IMR-90 (cell line): ENCODE results near the gene IGF2BP3. TPM values are rescaled to one million over a fixed set of nuclear protein-coding genes. Genes with fewer than 3 reads are reported as not detected.

Source experiments
- ATAC-seq: fragments of 200-7000 bp; cut with Tn5 transposase; 2 replicates; pipeline ENCODE4 v1.9.1; 2020; ENCODE audit warnings: low read depth, mild to moderate bottlenecking, moderate library complexity
- BruUV-seq: library from RNA; stranded (reverse); fragments of 400-500 nt; replicated peaks from 2 replicates; lab custom pipeline; 2021; lab: Mats Ljungman, UMichigan
- CTCF ChIA-PET: fragments of 300-600 bp; formaldehyde crosslinking; extraction: SDS; loops from one replicate; lab custom pipeline; 2021; ENCODE audit warnings: antibody characterized with exemption; lab: Yijun Ruan, JAX
- POLR2A ChIA-PET: fragments of 300-600 bp; sonication (Branson Sonifier 250); formaldehyde crosslinking; loops from one replicate; lab custom pipeline; 2022; ENCODE audit warnings: antibody characterized with exemption; ENCODE audit not compliant: unreplicated experiment; lab: Charles Lee
- DNase-seq: peaks from one replicate; pipeline ENCODE4 v3.0.0; 2013
- H2AFZ ChIP-seq: replicated peaks from 2 replicates; pipeline ENCODE3; 2013; ENCODE audit warnings: low read length, mild to moderate bottlenecking; ENCODE audit not compliant: poor library complexity
- H2AK5ac ChIP-seq: 2 replicates; pipeline ENCODE4 v1.6.1; 2013; ENCODE audit warnings: low read depth, low read length, inconsistent platforms
- H2AK9ac ChIP-seq: replicated peaks from 2 replicates; pipeline ENCODE3; 2013; ENCODE audit warnings: mild to moderate bottlenecking, low read depth, low read length, moderate library complexity; ENCODE audit not compliant: poor library complexity
- H2BK120ac ChIP-seq: 2 replicates; pipeline ENCODE4 v1.6.1; 2013; ENCODE audit warnings: low read depth, low read length, inconsistent platforms
- H2BK15ac ChIP-seq: 3 replicates; pipeline ENCODE4 v1.6.1; 2013; ENCODE audit warnings: low read depth, low read length, inconsistent platforms
- H2BK20ac ChIP-seq: 2 replicates; pipeline ENCODE4 v1.6.1; 2013; ENCODE audit warnings: low read depth, mild to moderate bottlenecking, inconsistent platforms, low read length, moderate library complexity
- H2BK5ac ChIP-seq: 2 replicates; pipeline ENCODE4 v1.6.1; 2013; ENCODE audit warnings: mild to moderate bottlenecking, low read depth, low read length, inconsistent platforms; ENCODE audit not compliant: poor library complexity, severe bottlenecking
- H3K14ac ChIP-seq: replicated peaks from 2 replicates; pipeline ENCODE4 v1.6.1; 2013; ENCODE audit warnings: low read depth, low read length, inconsistent platforms
- H3K18ac ChIP-seq: 2 replicates; pipeline ENCODE4 v1.6.1; 2013; ENCODE audit warnings: low read depth, low read length, control low read depth
- H3K23ac ChIP-seq: 2 replicates; pipeline ENCODE4 v1.6.1; 2013; ENCODE audit warnings: low read depth, low read length, inconsistent platforms
- H3K27ac ChIP-seq: 2 replicates; pipeline ENCODE4 v1.5.1; 2013; ENCODE audit warnings: mild to moderate bottlenecking, control low read depth, low read length; ENCODE audit not compliant: insufficient read depth
- H3K27me3 ChIP-seq: 2 replicates; pipeline ENCODE4 v1.6.1; 2013; ENCODE audit warnings: low read length; ENCODE audit not compliant: control insufficient read depth, insufficient read depth
- H3K36me3 ChIP-seq: 2 replicates; pipeline ENCODE4 v1.6.1; 2013; ENCODE audit warnings: low read length, mixed read lengths; ENCODE audit not compliant: control insufficient read depth, insufficient read depth
- H3K4ac ChIP-seq: 2 replicates; pipeline ENCODE4 v1.6.1; 2013; ENCODE audit warnings: low read depth, low read length, inconsistent platforms
- H3K4me1 ChIP-seq: 2 replicates; pipeline ENCODE4 v1.6.1; 2013; ENCODE audit warnings: low read length, mixed read lengths; ENCODE audit not compliant: control insufficient read depth, insufficient read depth
- H3K4me2 ChIP-seq: 2 replicates; pipeline ENCODE4 v1.6.1; 2013; ENCODE audit warnings: low read depth, mild to moderate bottlenecking, control low read depth, low read length, moderate library complexity
- H3K4me3 ChIP-seq: 2 replicates; pipeline ENCODE4 v1.5.1; 2013; ENCODE audit warnings: low read depth, mild to moderate bottlenecking, control low read depth, low read length, moderate library complexity; ENCODE audit not compliant: insufficient read depth
- H3K56ac ChIP-seq: 2 replicates; pipeline ENCODE4 v1.6.1; 2013; ENCODE audit warnings: low read length, inconsistent platforms; ENCODE audit not compliant: insufficient read depth; ENCODE audit errors: extremely low read depth
- H3K79me1 ChIP-seq, 2 experiments: 2 replicates each; pipeline ENCODE4 v1.6.1; 2013; ENCODE audit warnings: low read length in 2 of 2, inconsistent platforms in 1 of 2, low read depth in 1 of 2
- H3K9ac ChIP-seq: 2 replicates; pipeline ENCODE4 v1.6.1; 2013; ENCODE audit warnings: low read depth, low read length, control low read depth
- H3K9me1 ChIP-seq: 2 replicates; pipeline ENCODE4 v1.6.1; 2013; ENCODE audit warnings: low read length, inconsistent platforms; ENCODE audit not compliant: insufficient read depth
- H3K9me3 ChIP-seq: 2 replicates; pipeline ENCODE4 v1.6.1; 2013; ENCODE audit warnings: low read length; ENCODE audit not compliant: control insufficient read depth, insufficient read depth
- H4K20me1 ChIP-seq: 2 replicates; pipeline ENCODE4 v1.6.1; 2013; ENCODE audit warnings: low read length, inconsistent platforms; ENCODE audit not compliant: insufficient read depth
- H4K5ac ChIP-seq: 2 replicates; pipeline ENCODE4 v1.6.1; 2013; ENCODE audit warnings: mild to moderate bottlenecking, low read depth, low read length, control low read depth
- H4K8ac ChIP-seq, 2 experiments: 2 replicates each; pipeline ENCODE4 v1.6.1; 2013; ENCODE audit warnings: low read depth in 2 of 2, low read length in 2 of 2, control low read depth in 1 of 2, inconsistent platforms in 1 of 2
- H4K91ac ChIP-seq: 2 replicates; pipeline ENCODE4 v1.6.1; 2013; ENCODE audit warnings: low read depth, low read length, inconsistent platforms; ENCODE audit not compliant: insufficient read depth
- ELK1 ChIP-seq: fragments of 150-350 bp; IDR thresholded peaks from 2 replicates; pipeline ENCODE4 v1.6.1; 2016; ENCODE audit warnings: low read depth, mild to moderate bottlenecking, low read length, moderate library complexity, borderline replicate concordance
- NFE2L2 ChIP-seq: fragments of 150-350 bp; IDR thresholded peaks from 2 replicates; pipeline ENCODE4 v1.6.1; 2016; ENCODE audit warnings: low read depth, mild to moderate bottlenecking, low read length
- POLR2A ChIP-seq: IDR thresholded peaks from 2 replicates; pipeline ENCODE4 v1.6.1; 2012; ENCODE audit warnings: mild to moderate bottlenecking, low read depth, low read length
- RAD21 ChIP-seq: IDR thresholded peaks from 2 replicates; pipeline ENCODE4 v1.6.1; 2012; ENCODE audit warnings: low read length, improper control_type of control experiment
- RCOR1 ChIP-seq: IDR thresholded peaks from 2 replicates; pipeline ENCODE4 v1.6.1; 2012; ENCODE audit warnings: mild to moderate bottlenecking, low read length, improper control_type of control experiment; ENCODE audit not compliant: insufficient replicate concordance
- RFX5 ChIP-seq: IDR thresholded peaks from 2 replicates; pipeline ENCODE4 v1.8.0; 2012; ENCODE audit warnings: low read depth, mild to moderate bottlenecking, low read length, moderate library complexity
- USF2 ChIP-seq: fragments of 150-350 bp; IDR thresholded peaks from 2 replicates; pipeline ENCODE4 v1.6.1; 2017; ENCODE audit warnings: mild to moderate bottlenecking, antibody characterized with exemption, low read length, low read depth
- WGBS, 2 experiments: methylation state at CpG; one replicate each; pipeline versions ENCODE4 v1.1.5 to v1.1.7; 2013; ENCODE audit warnings: missing lambda C conversion rate in 2 of 2; ENCODE audit not compliant: insufficient read length in 1 of 2; ENCODE audit errors: extremely low coverage in 2 of 2; 5-methylcytosine and 5-hydroxymethylcytosine counted together
- dilution Hi-C: fragments of 300-500 bp; cut with HindIII; formaldehyde crosslinking; loops from one replicate; pipeline ENCODE4 v1.14.3; 2018; ENCODE audit warnings: low sequenced_read_pairs; ENCODE audit not compliant: unreplicated experiment
- in situ Hi-C: fragments of 300-500 bp; cut with MboI; formaldehyde crosslinking; loops from 3 replicates; pipeline ENCODE4 v1.14.3; 2019; ENCODE audit warnings: low sequenced_read_pairs, inconsistent platforms, mixed read lengths
- intact Hi-C: fragments of 100-400 bp; cut with micrococcal nuclease; formaldehyde crosslinking; loops from 2 replicates; pipeline ENCODE4 v1.10.0; 2022
- polyA plus RNA-seq, 3 experiments: library from polyadenylated mRNA; depleted of rRNA; stranded (reverse); fragments of >200 nt; gene quantifications; 2 replicates each; pipeline ENCODE4 v1.2.3, GENCODE V29; 2012; ENCODE audit warnings: low replicate concordance in 1 of 3
- total RNA-seq: library from RNA; depleted of rRNA; stranded (reverse); fragments of >200 nt; gene quantifications from 2 replicates; pipeline ENCODE4 v1.2.3, GENCODE V29; 2012

IGF2BP3 gene
- total and polyA plus RNA-seq, 2 of the 4 experiments (the other 2 are of a cell fraction), result 50.9 to 59.3 TPM

DNA sequence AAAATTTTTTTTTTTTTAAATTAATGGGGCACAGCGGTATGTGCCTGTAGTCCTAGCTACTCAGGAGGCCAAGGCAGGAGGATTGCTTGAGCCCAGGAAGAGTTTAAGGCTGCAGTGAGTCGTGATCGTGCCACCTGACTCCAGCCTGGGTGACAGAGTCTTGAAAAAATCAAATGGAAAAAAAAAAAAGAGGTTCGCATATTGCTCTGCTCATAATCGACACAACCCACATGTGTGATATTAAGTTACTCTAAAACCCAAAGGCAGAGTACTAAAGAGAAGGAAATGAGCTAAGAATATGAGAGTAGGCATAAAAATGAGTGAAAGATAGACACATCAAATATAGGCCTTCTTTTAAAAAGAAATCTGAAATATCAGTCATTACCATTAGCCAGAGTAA, 66.3 kb downstream of the IGF2BP3 start:
- H2BK120ac ChIP-seq, result no peak overlapping the region
- CTCF ChIA-PET, result interaction anchor here (0.6 kb wide), 1 partner anchor 35 kb away, joined by 5 read pairs; no protein-coding TSS in a partner anchor
- POLR2A ChIA-PET, result no interaction called here

More for the DNA sequence above, 66.3 kb downstream of the IGF2BP3 start:
- Histone ChIP-seq H3K79me1 (peaks cover 40 to 56% of the 10 kb centered on the region in 2 experiments), H3K9ac (no peak overlapping the region), H3K27ac (no peak overlapping the region), H3K14ac (no peak overlapping the region), H2BK15ac (no peak overlapping the region), H4K20me1 (peaks cover 16% of the 10 kb centered on the region; the same call in 1 of the 2 replicates), H4K5ac (no peak overlapping the region), H2AK5ac (no peak overlapping the region), H3K36me3 (peaks cover 12% of the 10 kb centered on the region), H3K56ac (no peak overlapping the region), H4K91ac (no peak overlapping the region), H4K8ac (no peak overlapping the region), H3K4ac (no peak overlapping the region), H3K4me3 (no peak overlapping the region), H3K9me1 (peaks cover 9% of the 10 kb centered on the region), H3K9me3 (no peaks in the 10 kb centered on the region), H2BK5ac (no peak overlapping the region), H2AK9ac (no peak overlapping the region), H2AFZ (no peak overlapping the region), H3K27me3 (no peaks in the 10 kb centered on the region), H3K4me2 (no peak overlapping the region), H3K4me1 (no peaks in the 10 kb centered on the region), H3K18ac (no peak overlapping the region), H3K23ac (no peak overlapping the region), H2BK20ac (no peak overlapping the region)
- no TSS peak for BruUV-seq
- TF ChIP-seq RFX5 (no peak), USF2 (no peak), POLR2A (no peak), ELK1 (no peak), NFE2L2 (no peak), RCOR1 (no peak), RAD21 (no peak)
- DNase-seq (no peak), ATAC-seq (no peak)
- dilution Hi-C loops, result no loop called here
- in situ Hi-C loops, result no loop called here
- no CpG with 5 or more reads among the region's 5 CpGs for WGBS, 2 experiments
- intact Hi-C loops, result no loop called here
